ENCODE data around the gene CGRRF1. TPM values are rescaled to one million over a fixed set of nuclear protein-coding genes. Genes with fewer than 3 reads are reported as not detected.

Gene CGRRF1
- total and polyA plus RNA-seq, 2 of the 13 experiments (the other 11 are each of a cell fraction or from before 2014, with no cell fraction given), result 16.8 to 18.2 TPM

- Histone ChIP-seq H3K9ac (ENCODE audit: insufficient read depth, low read depth, low read length) (no peak overlapping the region), H3K4me2 (ENCODE audit: low read depth, low read length) (no peak overlapping the region; the same call in 1 of the 2 replicates), H3K79me2 (ENCODE audit: insufficient read depth, low read length) (no peaks in the 10 kb centered on the region), H3K4me1 (ENCODE audit: insufficient read depth, low read length) (peaks cover 31% of the 10 kb centered on the region), H3K9me3 (ENCODE audit: low read length) (no peaks in the 10 kb centered on the region), H4K20me1 (ENCODE audit: insufficient read depth, low read length) (no peaks in the 10 kb centered on the region), H2AFZ (ENCODE audit: low read length) (no peak overlapping the region), H3K4me3 (replicated peaks in 1 of 3; ENCODE audit: insufficient read depth in 1 of 3, low read depth in 2 of 3, low read length in 3 of 3) (peak overlapping the region in 1 of 3 experiments; percentile 2; a peak in 1 of 6 replicates), H3K27me3 (ENCODE audit: control insufficient read depth in 1 of 2, insufficient read depth in 2 of 2, low read length in 2 of 2) (no peaks in the 10 kb centered on the region), H3K36me3 (replicated peaks in 1 of 2; ENCODE audit: control insufficient read depth in 1 of 2, insufficient read depth in 2 of 2, low read length in 2 of 2) (no peaks in the 10 kb centered on the region; a peak in 1 of 5 replicates), H3K27ac (ENCODE audit: extremely low read length, insufficient read depth, low read length) (peak overlapping the region; percentile 62)
- ATAC-seq (peak; percentile 67), DNase-seq (ENCODE audit: low spot score) (peak; percentile 79), FAIRE-seq (no peak)
- POLR2A ChIA-PET, result interaction anchor here (0.7 to 1.6 kb wide), 7 partner anchors 13 to 105 kb away, joined by 3 to 9 read pairs (median 4); partner anchors contain the start of gene CGRRF1
- WGBS (ENCODE audit: low lambda C conversion rate), result 0% methylated on average over 2 of the region's 2 CpGs
- no TSS peak for BruUV-seq (replicated peaks)
- intact Hi-C loops (cut with micrococcal nuclease; ENCODE audit: unreplicated experiment), result loop anchor here (1.0 kb wide), 1 partner anchor 18 kb away; no protein-coding TSS in a partner anchor
- CTCF ChIA-PET (ENCODE audit: low intra/inter-chr PET ratio, low total read pairs), result no interaction called here
- in situ Hi-C loops (cut with HindIII; ENCODE audit: extremely low pct_ligation_motif_present, low pct_unique_long_range_greater_than_20kb), result no loop called here
- peak; percentile 54; the same call in 1 of the 2 replicates for TF ChIP-seq AHDC1 (CRISPR knock-in tag; IDR thresholded peaks at IDR 0.05; ENCODE audit: borderline replicate concordance)
- TF ChIP-seq ZNF878 (CRISPR knock-in tag; IDR thresholded peaks at IDR 0.05), result no peak
- TF ChIP-seq ZNF747 (CRISPR knock-in tag; IDR thresholded peaks at IDR 0.05; ENCODE audit: borderline replicate concordance), result no peak
- TF ChIP-seq POLR2G (IDR thresholded peaks at IDR 0.05; ENCODE audit: low read depth, low read length), result no peak
- TF ChIP-seq TERF1 (CRISPR knock-in tag; IDR thresholded peaks at IDR 0.05), result no peak
- no peak for TF ChIP-seq ARID4A (CRISPR knock-in tag; IDR thresholded peaks at IDR 0.05; ENCODE audit: borderline replicate concordance)
- no peak for TF ChIP-seq ISX (CRISPR knock-in tag; conservative IDR thresholded peaks at IDR 0.05)
- TF ChIP-seq ZC3H13 (CRISPR knock-in tag; IDR thresholded peaks at IDR 0.05), result no peak
- TF ChIP-seq TBL1XR1 (IDR thresholded peaks at IDR 0.05; ENCODE audit: borderline replicate concordance, low read length, partially characterized antibody), result peak; percentile 92
Observed at GRCh38 chr14:54537651-54538050, 27.9 kb downstream of the CGRRF1 start.

Measured in HepG2 (cell line).